OCI-LY7 (cell line): Measurements from ENCODE around the gene H2BK1.

Experiments used
- EZH2phosphoT487 ChIP-seq: fragments of 200-600 bp; sonication (generic); IDR thresholded peaks from 2 replicates; pipeline ENCODE4 v1.6.1; 2018; ENCODE audit warnings: low read depth, borderline replicate concordance, mild to moderate bottlenecking, mixed run types, antibody characterized with exemption, low read length, moderate library complexity, mixed read lengths
- TF ChIP-seq, protein P1 (sequence below): fragments of 200-600 bp; sonication (generic); conservative IDR thresholded peaks from 2 replicates; pipeline ENCODE4 v1.5.1; 2014; ENCODE audit warnings: mild to moderate bottlenecking, antibody characterized with exemption, low read length, moderate library complexity, mixed read lengths

DNA sequence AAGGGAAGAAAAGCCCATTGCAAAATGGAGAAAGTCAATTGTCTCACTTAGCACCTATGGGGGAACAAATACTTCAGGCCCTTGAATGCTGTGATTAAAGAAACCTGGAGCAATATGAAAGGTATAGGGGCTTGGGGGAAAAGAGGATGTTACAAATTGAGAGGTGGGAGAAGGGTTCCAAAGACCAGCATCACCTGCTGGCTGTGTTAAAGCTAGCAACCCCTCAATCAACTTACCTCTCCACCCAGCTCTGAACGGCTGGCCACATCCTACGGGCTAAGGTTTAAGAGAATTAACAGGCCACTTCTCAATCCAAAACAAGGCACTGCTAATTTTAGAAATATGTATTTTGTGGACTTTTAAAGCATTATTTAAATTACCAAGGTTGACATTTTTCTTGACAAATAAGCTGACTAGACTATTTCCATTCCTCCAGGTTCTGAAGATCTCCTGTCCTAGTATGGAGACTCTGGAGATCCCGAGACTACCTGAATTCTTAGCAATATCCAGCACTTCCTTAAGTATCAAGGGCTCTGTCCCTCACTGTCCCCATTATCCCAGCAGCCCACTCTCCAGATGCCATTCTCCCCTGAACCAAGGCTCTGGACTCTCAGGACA is 976 bp upstream of the H2BK1 start:
- TF ChIP-seq, protein P1, sequence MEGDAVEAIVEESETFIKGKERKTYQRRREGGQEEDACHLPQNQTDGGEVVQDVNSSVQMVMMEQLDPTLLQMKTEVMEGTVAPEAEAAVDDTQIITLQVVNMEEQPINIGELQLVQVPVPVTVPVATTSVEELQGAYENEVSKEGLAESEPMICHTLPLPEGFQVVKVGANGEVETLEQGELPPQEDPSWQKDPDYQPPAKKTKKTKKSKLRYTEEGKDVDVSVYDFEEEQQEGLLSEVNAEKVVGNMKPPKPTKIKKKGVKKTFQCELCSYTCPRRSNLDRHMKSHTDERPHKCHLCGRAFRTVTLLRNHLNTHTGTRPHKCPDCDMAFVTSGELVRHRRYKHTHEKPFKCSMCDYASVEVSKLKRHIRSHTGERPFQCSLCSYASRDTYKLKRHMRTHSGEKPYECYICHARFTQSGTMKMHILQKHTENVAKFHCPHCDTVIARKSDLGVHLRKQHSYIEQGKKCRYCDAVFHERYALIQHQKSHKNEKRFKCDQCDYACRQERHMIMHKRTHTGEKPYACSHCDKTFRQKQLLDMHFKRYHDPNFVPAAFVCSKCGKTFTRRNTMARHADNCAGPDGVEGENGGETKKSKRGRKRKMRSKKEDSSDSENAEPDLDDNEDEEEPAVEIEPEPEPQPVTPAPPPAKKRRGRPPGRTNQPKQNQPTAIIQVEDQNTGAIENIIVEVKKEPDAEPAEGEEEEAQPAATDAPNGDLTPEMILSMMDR, result no peak
- TF ChIP-seq EZH2phosphoT487, result no peak
